GM18951 (cell line): ENCODE measurements around the gene MARF1.
"Not testable (repeated sequence)": the region's sequence is repeated elsewhere in the genome, so short reads cannot be mapped to it uniquely, and the experiment has no call there.

Experiments used
- POLR2A ChIP-seq: IDR thresholded peaks from 4 replicates; pipeline ENCODE4 v1.6.1; 2011; ENCODE audit warnings: mild to moderate bottlenecking; ENCODE audit not compliant: insufficient read length, insufficient read depth; ENCODE audit errors: extremely low read depth
- in situ Hi-C: fragments of 300-500 bp; cut with MboI; formaldehyde crosslinking; loops from one replicate; pipeline ENCODE4 v1.12.0; 2022; ENCODE audit warnings: low sequenced_read_pairs, mixed read lengths, inconsistent platforms; ENCODE audit not compliant: unreplicated experiment

The MARF1 gene

GRCh38 chr16:15621889-15622288, 21.1 kb downstream of the MARF1 start:
- in situ Hi-C loops = no loop called here
- TF ChIP-seq POLR2A = no peak

- in situ Hi-C loops = no loop called here
- TF ChIP-seq POLR2A = no peak
Observed at GRCh38 chr16:15621456-15621855, 21.5 kb downstream of the MARF1 start.

DNA sequence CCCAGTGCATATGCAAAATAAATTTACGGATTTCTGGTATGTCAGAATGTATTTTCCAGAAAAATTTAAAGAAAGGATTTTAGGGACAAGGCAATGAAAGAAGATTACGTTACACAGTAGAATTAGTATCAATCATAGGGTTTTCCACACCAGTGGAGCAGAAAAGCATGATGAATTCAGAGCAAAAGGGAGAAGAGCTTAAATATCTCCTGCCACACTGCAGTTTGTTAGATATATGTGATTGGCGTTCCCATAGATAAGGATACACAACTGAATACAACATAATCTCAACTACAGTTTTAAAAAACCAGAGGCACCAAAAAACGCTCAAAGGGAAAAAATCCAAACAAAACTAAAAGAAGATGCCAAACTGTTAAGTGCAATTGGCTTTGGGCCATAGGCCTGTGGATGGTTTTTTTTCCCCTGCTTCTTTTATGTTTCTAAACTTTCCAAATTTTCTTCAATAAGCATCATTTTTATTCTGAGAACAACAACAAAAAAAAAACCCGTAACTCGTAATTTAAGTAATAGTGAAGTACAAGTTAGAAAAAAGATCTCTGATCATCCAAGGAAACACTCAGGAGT, 22.3 kb downstream of the MARF1 start:
- in situ Hi-C loops = no loop called here
- TF ChIP-seq POLR2A = no peak

DNA sequence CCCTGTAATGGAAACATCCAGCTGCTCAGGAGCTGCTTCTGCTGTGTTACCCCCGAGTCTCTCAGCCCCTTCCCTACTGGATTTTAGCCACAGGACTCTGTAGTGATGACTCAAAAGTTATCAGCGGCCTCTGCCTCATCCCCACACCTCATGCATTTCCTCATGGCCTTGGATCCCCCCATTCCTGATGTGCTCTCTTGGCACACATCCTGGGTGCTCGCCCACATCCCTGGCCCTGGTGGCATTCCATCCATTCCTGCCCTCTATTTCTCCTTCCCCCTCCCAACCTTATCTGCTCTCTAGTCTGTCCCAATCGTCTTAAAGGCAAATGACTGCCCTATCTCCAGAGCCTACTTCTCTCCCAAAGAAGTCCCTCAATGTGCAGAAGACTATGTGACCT, 24.6 kb downstream of the MARF1 start:
- TF ChIP-seq POLR2A = no peak
- in situ Hi-C loops = no loop called here

- TF ChIP-seq POLR2A = no peak
- in situ Hi-C loops = no loop called here
Observed at GRCh38 chr16:15617901-15618300, 25.1 kb downstream of the MARF1 start.

GRCh38 chr16:15616475-15617165, 26.3 kb downstream of the MARF1 start:
- in situ Hi-C loops = no loop called here
- TF ChIP-seq POLR2A = no peak

GRCh38 chr16:15616012-15616411, 26.9 kb downstream of the MARF1 start:
- TF ChIP-seq POLR2A = no peak
- in situ Hi-C loops = no loop called here

- TF ChIP-seq POLR2A = no peak
- in situ Hi-C loops = no loop called here
Observed at GRCh38 chr16:15613676-15614075, 29.3 kb downstream of the MARF1 start.

- no peak for TF ChIP-seq POLR2A
- in situ Hi-C loops = no loop called here
Observed at GRCh38 chr16:15611610-15612009, 31.3 kb downstream of the MARF1 start.

GRCh38 chr16:15610369-15610871, 32.5 kb downstream of the MARF1 start:
- in situ Hi-C loops = no loop called here
- TF ChIP-seq POLR2A = no peak

DNA sequence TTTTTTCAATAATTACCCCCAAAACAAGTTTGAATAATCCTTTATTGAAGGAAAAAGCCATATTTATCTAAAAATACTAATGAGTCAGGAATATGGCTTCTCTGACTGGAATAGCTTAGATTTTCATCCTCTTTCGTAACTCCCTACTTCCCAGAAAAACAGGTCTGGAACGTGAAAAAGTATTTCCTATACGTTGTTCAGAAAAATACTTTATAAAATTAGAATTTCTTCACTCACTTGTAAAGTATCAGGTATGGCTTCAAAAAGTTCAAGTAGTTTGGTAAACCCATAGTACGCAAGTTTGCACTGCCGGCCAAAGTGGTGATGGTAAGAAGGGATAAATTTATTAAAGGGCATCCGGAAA, 33.7 kb downstream of the MARF1 start:
- TF ChIP-seq POLR2A = no peak

GRCh38 chr16:15608398-15609285, 34.3 kb downstream of the MARF1 start:
- TF ChIP-seq POLR2A = no peak
- in situ Hi-C loops = no loop called here

More for the DNA sequence above, 33.7 kb downstream of the MARF1 start:
- in situ Hi-C loops = no loop called here

DNA sequence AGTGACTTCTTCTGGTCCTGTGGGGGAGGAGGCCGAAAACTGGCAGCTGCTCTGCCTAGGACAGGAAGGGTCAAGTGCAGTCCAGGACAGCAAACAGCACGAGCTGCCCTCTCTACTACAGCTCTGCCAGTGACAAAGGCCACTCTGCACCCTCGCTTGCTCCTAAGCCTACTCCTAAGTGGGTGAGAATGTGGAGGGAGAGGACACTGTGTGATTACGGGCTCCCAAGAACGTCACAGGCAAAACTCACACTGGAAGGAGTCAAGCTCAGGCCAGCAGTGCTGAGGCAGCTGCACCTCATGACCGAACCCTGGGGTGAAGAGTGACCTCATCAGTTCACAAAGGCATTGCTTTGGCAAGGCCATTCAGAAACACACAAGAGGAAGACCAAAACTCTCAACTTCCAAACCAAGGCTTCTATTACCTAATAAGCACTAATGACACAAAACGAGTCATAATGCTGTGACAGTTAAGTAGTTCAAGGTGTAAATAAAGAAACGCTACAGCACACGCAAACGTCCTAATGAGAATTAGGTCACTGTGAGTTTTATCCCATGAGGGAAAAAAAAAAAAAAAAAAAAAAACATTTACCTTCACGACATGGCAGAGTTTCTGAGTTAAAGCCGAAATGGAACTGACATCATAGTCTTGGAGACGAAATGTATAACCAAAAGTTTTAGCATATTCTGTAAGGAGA, 35.1 kb downstream of the MARF1 start:
- in situ Hi-C loops = no loop called here
- TF ChIP-seq POLR2A = no peak

DNA sequence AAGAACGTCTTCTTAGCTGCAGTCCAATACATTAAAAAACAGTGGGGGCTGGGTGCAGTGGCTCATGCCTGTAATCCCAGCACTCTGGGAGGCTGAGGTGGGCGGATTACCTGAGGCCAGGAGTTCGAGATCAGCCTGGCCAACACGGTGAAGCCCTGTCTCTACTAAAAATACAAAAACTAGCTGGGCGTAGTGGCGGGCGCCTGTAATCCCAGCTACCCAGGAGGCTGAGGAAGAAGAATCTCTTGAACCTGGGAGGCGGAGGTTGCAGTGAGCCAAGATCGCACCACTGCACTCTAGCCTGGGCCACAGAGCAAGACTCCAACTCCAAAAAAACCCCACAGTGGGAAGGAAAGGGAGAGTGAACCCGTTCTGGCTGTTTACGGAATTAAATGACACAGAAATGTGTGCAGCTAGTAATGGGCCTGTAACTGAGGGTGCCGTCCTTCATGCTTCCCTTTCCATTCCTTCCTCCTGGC, 35.7 kb downstream of the MARF1 start:
- in situ Hi-C loops = not testable (repeated sequence)
